Neural progenitor cell (in vitro differentiated cells): ENCODE results near the gene HOXC12.

ENCODE experiments used
- CTCF ChIP-seq: fragments of 200-600 bp; sonication (generic); IDR thresholded peaks from 2 replicates; pipeline ENCODE4 v1.5.1; 2017; ENCODE audit warnings: antibody characterized with exemption, mild to moderate bottlenecking
- EZH2 ChIP-seq: fragments of 200-600 bp; sonication (generic); IDR thresholded peaks from 2 replicates; pipeline ENCODE4 v1.6.1; 2017; ENCODE audit warnings: antibody characterized with exemption, mild to moderate bottlenecking, moderate library complexity

- TF ChIP-seq CTCF (no peak), EZH2 (no peak)
Measured at GRCh38 chr12:53941187-53941586, 13.5 kb upstream of the HOXC12 start.
